Parathyroid adenoma (tissue), 2 donors: Measurements from ENCODE around the gene SRBD1.

ENCODE experiments used
- H2AFZ ChIP-seq: fragments of 300-600 bp; sonication (generic); one replicate; pipeline ENCODE4 v1.7.0; 2017; ENCODE audit warnings: antibody characterized with exemption, mild to moderate bottlenecking
- H3K27ac ChIP-seq: fragments of 300-600 bp; sonication (generic); one replicate; pipeline ENCODE4 v1.7.0; 2017
- H3K27me3 ChIP-seq: fragments of 300-600 bp; sonication (generic); one replicate; pipeline ENCODE4 v1.7.0; 2017; ENCODE audit warnings: low read length; ENCODE audit not compliant: control insufficient read depth, insufficient read depth
- H3K36me3 ChIP-seq: fragments of 300-600 bp; sonication (generic); one replicate; pipeline ENCODE4 v1.7.0; 2017; ENCODE audit warnings: low read length; ENCODE audit not compliant: control insufficient read depth, insufficient read depth
- H3K4me1 ChIP-seq: fragments of 300-600 bp; sonication (generic); one replicate; pipeline ENCODE4 v1.7.0; 2017; ENCODE audit warnings: control low read depth
- H3K4me2 ChIP-seq: fragments of 300-600 bp; sonication (generic); one replicate; pipeline ENCODE4 v1.7.0; 2017; ENCODE audit warnings: low read length
- H3K4me3 ChIP-seq: fragments of 300-600 bp; sonication (generic); one replicate; pipeline ENCODE4 v1.7.0; 2017; ENCODE audit warnings: low read depth, low read length
- H3K79me2 ChIP-seq: fragments of 300-600 bp; sonication (generic); one replicate; pipeline ENCODE4 v1.7.0; 2017; ENCODE audit warnings: control low read depth
- H3K9ac ChIP-seq: fragments of 300-600 bp; sonication (generic); one replicate; pipeline ENCODE4 v1.7.0; 2017; ENCODE audit warnings: mild to moderate bottlenecking
- H3K9me3 ChIP-seq: fragments of 300-600 bp; sonication (generic); one replicate; pipeline ENCODE4 v1.7.0; 2017; ENCODE audit warnings: low read length; ENCODE audit not compliant: control insufficient read depth
- TF ChIP-seq, protein P1 (sequence below): fragments of 300-600 bp; sonication (generic); IDR thresholded peaks from one replicate; pipeline ENCODE4 v1.7.0; 2017; ENCODE audit warnings: antibody characterized with exemption, mild to moderate bottlenecking
- donor health status: primary hyperparathyroidism.

Gene SRBD1

DNA sequence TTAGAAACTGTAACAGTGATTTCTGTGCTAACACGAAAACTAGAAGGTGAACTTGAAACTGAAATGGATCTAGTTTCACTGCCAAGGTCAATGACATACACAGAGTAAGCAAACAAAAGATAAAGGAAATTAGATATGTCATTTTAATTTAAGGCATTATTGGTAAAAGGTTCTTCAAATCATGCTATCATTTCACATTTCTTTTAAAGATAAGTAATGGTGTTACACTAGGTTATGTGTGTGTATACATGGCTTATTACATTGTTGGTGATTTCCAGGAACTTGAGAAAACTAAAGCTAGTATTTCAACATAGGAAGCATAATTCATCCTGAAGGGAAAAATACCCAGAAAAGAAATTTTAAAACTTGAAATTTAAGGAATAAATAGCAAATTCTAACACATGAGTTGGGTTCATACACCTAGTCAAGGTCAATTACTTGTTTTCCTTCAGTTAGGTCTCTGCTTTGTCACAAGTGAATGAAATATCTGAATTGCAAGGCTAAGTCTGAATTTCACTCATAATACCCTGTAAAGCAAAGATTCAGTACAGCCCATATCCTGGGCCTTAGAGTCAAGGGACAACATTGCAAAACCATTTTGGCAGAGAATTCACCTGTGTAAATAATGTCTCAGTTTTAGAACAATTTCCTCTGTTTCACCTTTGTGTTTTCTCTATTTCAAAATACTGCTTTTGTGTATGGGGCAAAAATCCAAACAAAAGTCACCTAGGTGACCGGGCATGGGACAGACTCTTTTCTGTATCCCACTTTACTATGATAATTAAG is 141.6 kb downstream of the SRBD1 start:
- Histone ChIP-seq H3K4me1 (peaks cover 17% of the 10 kb centered on the region), H3K36me3 (no peaks in the 10 kb centered on the region), H2AFZ (no peak overlapping the region), H3K9me3 (no peaks in the 10 kb centered on the region), H3K27ac (peak overlapping the region; percentile 45), H3K9ac (no peak overlapping the region), H3K27me3 (no peaks in the 10 kb centered on the region), H3K4me3 (no peak overlapping the region), H3K4me2 (peak overlapping the region; percentile 30), H3K79me2 (no peaks in the 10 kb centered on the region)
- TF ChIP-seq, protein P1, sequence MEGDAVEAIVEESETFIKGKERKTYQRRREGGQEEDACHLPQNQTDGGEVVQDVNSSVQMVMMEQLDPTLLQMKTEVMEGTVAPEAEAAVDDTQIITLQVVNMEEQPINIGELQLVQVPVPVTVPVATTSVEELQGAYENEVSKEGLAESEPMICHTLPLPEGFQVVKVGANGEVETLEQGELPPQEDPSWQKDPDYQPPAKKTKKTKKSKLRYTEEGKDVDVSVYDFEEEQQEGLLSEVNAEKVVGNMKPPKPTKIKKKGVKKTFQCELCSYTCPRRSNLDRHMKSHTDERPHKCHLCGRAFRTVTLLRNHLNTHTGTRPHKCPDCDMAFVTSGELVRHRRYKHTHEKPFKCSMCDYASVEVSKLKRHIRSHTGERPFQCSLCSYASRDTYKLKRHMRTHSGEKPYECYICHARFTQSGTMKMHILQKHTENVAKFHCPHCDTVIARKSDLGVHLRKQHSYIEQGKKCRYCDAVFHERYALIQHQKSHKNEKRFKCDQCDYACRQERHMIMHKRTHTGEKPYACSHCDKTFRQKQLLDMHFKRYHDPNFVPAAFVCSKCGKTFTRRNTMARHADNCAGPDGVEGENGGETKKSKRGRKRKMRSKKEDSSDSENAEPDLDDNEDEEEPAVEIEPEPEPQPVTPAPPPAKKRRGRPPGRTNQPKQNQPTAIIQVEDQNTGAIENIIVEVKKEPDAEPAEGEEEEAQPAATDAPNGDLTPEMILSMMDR: no peak

DNA sequence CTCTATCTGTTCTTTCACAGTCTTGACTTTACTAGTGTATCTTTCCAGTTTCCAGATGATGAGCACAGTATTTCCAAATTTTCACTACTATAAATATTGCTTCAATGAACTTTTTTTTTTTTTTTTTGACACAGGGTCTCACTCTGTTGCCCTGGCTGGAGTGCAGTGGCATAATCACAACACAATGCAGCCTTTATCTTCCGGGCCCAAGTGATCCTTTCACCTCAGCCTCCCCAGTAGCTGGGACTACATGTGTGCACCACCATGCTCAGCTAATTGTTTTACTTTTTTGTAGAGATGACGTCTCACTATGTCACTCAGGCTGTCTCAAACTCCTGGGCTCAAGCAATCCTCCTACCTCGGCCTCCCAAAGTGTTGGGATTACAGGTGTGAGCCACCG is 142.8 kb downstream of the SRBD1 start:
- TF ChIP-seq, protein P1: no peak
- no peaks in the 10 kb centered on the region for H3K79me2 ChIP-seq
- H3K27me3 ChIP-seq: no peaks in the 10 kb centered on the region
- H3K4me1 ChIP-seq: peaks cover 17% of the 10 kb centered on the region
- no peak overlapping the region for H3K27ac ChIP-seq
- H3K4me3 ChIP-seq: no peak overlapping the region
- no peaks in the 10 kb centered on the region for H3K9me3 ChIP-seq
- no peak overlapping the region for H2AFZ ChIP-seq
- no peak overlapping the region for H3K9ac ChIP-seq
- no peak overlapping the region for H3K4me2 ChIP-seq
- no peaks in the 10 kb centered on the region for H3K36me3 ChIP-seq

DNA sequence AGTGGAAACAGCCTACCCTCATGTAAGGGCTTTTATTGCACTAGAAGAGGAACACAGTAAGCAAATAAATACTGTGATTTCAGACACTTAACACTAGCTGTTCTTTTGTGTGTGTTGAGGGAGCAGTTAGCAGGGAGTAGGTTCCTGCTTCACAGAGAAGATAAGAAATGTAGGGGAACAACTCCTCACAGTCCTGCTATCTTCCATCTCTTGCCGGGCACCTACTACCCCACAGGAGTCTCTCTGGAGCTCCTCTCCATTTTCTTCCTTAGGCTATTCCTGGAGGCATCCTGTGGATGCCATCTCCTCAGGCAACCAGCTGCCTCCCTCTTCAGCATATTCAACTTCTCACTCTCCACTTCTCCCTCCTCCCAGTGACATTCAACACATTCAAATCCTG is 145.0 kb downstream of the SRBD1 start:
- no peak overlapping the region for H2AFZ ChIP-seq
- no peak overlapping the region for H3K9ac ChIP-seq
- H3K4me3 ChIP-seq: no peak overlapping the region
- no peak overlapping the region for H3K27ac ChIP-seq
- no peak overlapping the region for H3K4me2 ChIP-seq
- H3K27me3 ChIP-seq: no peaks in the 10 kb centered on the region
- no peaks in the 10 kb centered on the region for H3K79me2 ChIP-seq
- no peaks in the 10 kb centered on the region for H3K36me3 ChIP-seq
- peaks cover 17% of the 10 kb centered on the region for H3K4me1 ChIP-seq
- no peaks in the 10 kb centered on the region for H3K9me3 ChIP-seq
- TF ChIP-seq, protein P1: no peak

DNA sequence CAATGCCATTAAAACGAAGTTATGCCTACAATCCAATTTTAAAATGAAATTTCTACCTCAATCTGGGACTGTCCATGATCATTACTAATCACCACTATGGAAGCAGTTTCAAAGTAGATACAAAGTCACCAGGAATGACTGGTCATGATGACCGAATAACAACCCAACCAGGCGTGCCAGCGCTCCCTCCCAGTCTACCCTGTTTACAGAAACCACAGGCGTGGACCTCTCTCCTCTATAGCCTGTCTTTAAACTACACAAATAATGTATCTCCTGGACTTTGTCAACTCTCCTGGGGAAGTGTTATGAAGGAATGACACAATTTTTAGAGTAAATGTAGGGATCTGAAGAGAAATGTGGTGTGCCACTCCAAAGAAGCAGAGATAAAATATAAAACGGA is 150.2 kb downstream of the SRBD1 start:
- H3K27ac ChIP-seq: no peak overlapping the region
- H3K4me1 ChIP-seq: peaks cover 6% of the 10 kb centered on the region
- no peak overlapping the region for H2AFZ ChIP-seq
- H3K79me2 ChIP-seq: no peaks in the 10 kb centered on the region
- H3K9me3 ChIP-seq: no peaks in the 10 kb centered on the region
- H3K4me2 ChIP-seq: no peak overlapping the region
- no peak overlapping the region for H3K4me3 ChIP-seq
- H3K36me3 ChIP-seq: no peaks in the 10 kb centered on the region
- H3K9ac ChIP-seq: no peak overlapping the region
- H3K27me3 ChIP-seq: no peaks in the 10 kb centered on the region
- TF ChIP-seq, protein P1: no peak

DNA sequence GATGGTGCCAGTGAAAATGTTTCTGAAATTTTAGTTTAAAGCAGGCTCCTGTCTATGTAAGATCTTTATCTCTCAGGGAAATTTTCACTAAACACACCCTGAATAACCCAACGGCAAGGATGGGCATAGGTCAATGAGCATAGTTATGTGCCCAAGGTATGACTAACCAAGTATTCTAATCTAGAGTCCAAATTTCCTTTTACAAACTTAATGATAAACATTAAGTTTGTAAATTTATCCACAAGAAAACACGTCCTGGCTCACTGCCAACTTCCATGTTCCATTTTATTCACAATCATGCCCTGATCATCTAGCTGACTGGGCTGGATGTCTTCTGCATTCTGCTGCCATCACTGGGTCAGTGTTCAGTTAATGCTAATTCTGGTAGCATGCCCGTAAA is 151.2 kb downstream of the SRBD1 start:
- Histone ChIP-seq H3K27me3 (no peaks in the 10 kb centered on the region), H3K36me3 (no peaks in the 10 kb centered on the region), H2AFZ (no peak overlapping the region), H3K9ac (no peak overlapping the region), H3K79me2 (no peaks in the 10 kb centered on the region), H3K4me3 (no peak overlapping the region), H3K4me1 (peaks cover 6% of the 10 kb centered on the region), H3K9me3 (no peaks in the 10 kb centered on the region), H3K4me2 (no peak overlapping the region), H3K27ac (no peak overlapping the region)
- TF ChIP-seq, protein P1: no peak
